ENCODE measurements around the gene SLC25A26. TPM values are rescaled to one million over a fixed set of nuclear protein-coding genes. Genes with fewer than 3 reads are reported as not detected.
"Not testable (repeated sequence)": the region's sequence is repeated elsewhere in the genome, so short reads cannot be mapped to it uniquely, and the experiment has no call there.

Gene SLC25A26
- total RNA-seq, 4 donors from 2014 or later: 20.1 to 44.4 (median 23.2) TPM

- Histone ChIP-seq H3K27ac (peak overlapping the region in 1 of 4 donors; percentile 20), H3K9me3 (peaks cover 0 to 4% (median 0%) of the 10 kb centered on the region in 4 donors), H3K27me3 (no peaks in the 10 kb centered on the region), H3K36me3 (peaks cover 0 to 45% (median 0%) of the 10 kb centered on the region in 3 donors), H3K4me3 (no peak overlapping the region), H3K4me1 (peaks cover 0 to 39% (median 22%) of the 10 kb centered on the region in 4 donors)
- WGBS, 2 donors: 59 to 65% methylated on average over 13 to 14 of the region's 14 CpGs
- TF ChIP-seq EP300 (IDR thresholded peaks at IDR 0.05): no peak
- TF ChIP-seq CTCF (IDR thresholded peaks at IDR 0.05): no peak
- TF ChIP-seq POLR2A (IDR thresholded peaks at IDR 0.05): no peak
- no peak for DNase-seq (ENCODE audit: low spot score in 2 of 2)
These were observed 195.9 kb downstream of the SLC25A26 start for GRCh38 chr3:66416556-66417304.

- no peaks in the 10 kb centered on the region for H3K27me3 ChIP-seq
- peaks cover 0 to 13% (median 0%) of the 10 kb centered on the region in 4 donors for H3K9me3 ChIP-seq
- DNase-seq (ENCODE audit: low spot score in 2 of 2): no peak
- peaks cover 0 to 37% (median 22%) of the 10 kb centered on the region in 4 donors for H3K4me1 ChIP-seq
- TF ChIP-seq EP300 (IDR thresholded peaks at IDR 0.05) (peak in 1 of 2 donors; percentile 22), POLR2A (IDR thresholded peaks at IDR 0.05) (no peak), CTCF (IDR thresholded peaks at IDR 0.05) (peak in 1 of 5 experiments; percentile 10)
- H3K4me3 ChIP-seq: no peak overlapping the region
- peak overlapping the region in 3 of 4 donors; percentile 3 to 68 (median 29) for H3K27ac ChIP-seq
- H3K36me3 ChIP-seq: peaks cover 0 to 38% (median 0%) of the 10 kb centered on the region in 3 donors
- whole genome bisulfite sequencing, 2 donors: 44 to 47% methylated on average over 12 of the region's 12 CpGs
These were observed 197.7 kb downstream of the SLC25A26 start for GRCh38 chr3:66418475-66418931.

- peaks cover 0 to 35% (median 22%) of the 10 kb centered on the region in 4 donors for H3K4me1 ChIP-seq
- no peaks in the 10 kb centered on the region for H3K27me3 ChIP-seq
- no peak for DNase-seq (ENCODE audit: low spot score in 2 of 2)
- H3K36me3 ChIP-seq: peaks cover 0 to 38% (median 0%) of the 10 kb centered on the region in 3 donors
- peak overlapping the region; percentile 3 to 68 (median 18) for H3K27ac ChIP-seq
- WGBS, 2 donors: 67% methylated on average over 14 of the region's 14 CpGs
- no peak overlapping the region for H3K4me3 ChIP-seq
- no peak for TF ChIP-seq CTCF (IDR thresholded peaks at IDR 0.05)
- TF ChIP-seq EP300 (IDR thresholded peaks at IDR 0.05): no peak
- no peak for TF ChIP-seq POLR2A (IDR thresholded peaks at IDR 0.05)
- peaks cover 0 to 13% (median 0%) of the 10 kb centered on the region in 4 donors for H3K9me3 ChIP-seq
These were observed 198.2 kb downstream of the SLC25A26 start for GRCh38 chr3:66419036-66419435.

GRCh38 chr3:66421144-66421543, 200.3 kb downstream of the SLC25A26 start:
- not testable (repeated sequence) for H3K4me3 ChIP-seq; H3K27ac ChIP-seq; DNase-seq (ENCODE audit: low spot score in 2 of 2); H3K27me3 ChIP-seq
- 100% methylated on average over 3 of the region's 3 CpGs for WGBS, 2 donors
- peaks cover 0 to 53% (median 35%) of the 10 kb centered on the region in 4 donors for H3K4me1 ChIP-seq
- H3K36me3 ChIP-seq: peaks cover 0 to 21% (median 0%) of the 10 kb centered on the region in 3 donors
- peaks cover 0 to 13% (median 0%) of the 10 kb centered on the region in 4 donors for H3K9me3 ChIP-seq

- Histone ChIP-seq H3K9me3 (peaks cover 0 to 13% (median 0%) of the 10 kb centered on the region in 4 donors), H3K36me3 (peaks cover 0 to 18% (median 0%) of the 10 kb centered on the region in 3 donors), H3K4me1 (peaks cover 0 to 51% (median 30%) of the 10 kb centered on the region in 4 donors)
- WGBS, 2 donors: 96 to 98% methylated on average over 3 of the region's 3 CpGs
- not testable (repeated sequence) for H3K27ac ChIP-seq; H3K27me3 ChIP-seq; H3K4me3 ChIP-seq; DNase-seq (ENCODE audit: low spot score in 2 of 2)
These were observed 201.1 kb downstream of the SLC25A26 start for GRCh38 chr3:66421893-66422292.

- Histone ChIP-seq H3K4me3 (no peak overlapping the region), H3K9me3 (peaks cover 0 to 13% (median 0%) of the 10 kb centered on the region in 4 donors), H3K27me3 (no peaks in the 10 kb centered on the region), H3K27ac (no peak overlapping the region), H3K4me1 (peaks cover 0 to 57% (median 24%) of the 10 kb centered on the region in 4 donors), H3K36me3 (peaks cover 0 to 18% (median 0%) of the 10 kb centered on the region in 3 donors)
- 36 to 37% methylated on average over 3 of the region's 3 CpGs for WGBS, 2 donors
- TF ChIP-seq CTCF (IDR thresholded peaks at IDR 0.05) (no peak), EP300 (IDR thresholded peaks at IDR 0.05) (no peak)
- DNase-seq (ENCODE audit: low spot score in 2 of 2): no peak
These were observed 203.0 kb downstream of the SLC25A26 start for GRCh38 chr3:66423791-66424190.

Data from tibial nerve (tissue), 4 donors.